GM12891 (cell line): ENCODE measurements around the gene NSD2.
A peak's percentile ranks its signal among the peaks of the same experiment; 100 is the strongest.
"Not testable (repeated sequence)": the region's sequence is repeated elsewhere in the genome, so short reads cannot be mapped to it uniquely, and the experiment has no call there.

Experiments
- DNase-seq: peaks from one replicate; pipeline ENCODE4 v3.0.0; 2011; ENCODE audit warnings: low spot score; ENCODE audit not compliant: insufficient read length
- FAIRE-seq: peaks from 2 replicates; lab custom pipeline; 2011; peaks lifted over from hg19 to GRCh38; lab: Jason Lieb, UNC
- PAX5 ChIP-seq: IDR thresholded peaks from 2 replicates; pipeline ENCODE4 v1.6.1; 2011; ENCODE audit warnings: low read length, moderate library complexity, mild to moderate bottlenecking; ENCODE audit not compliant: insufficient read depth, severe bottlenecking
- POLR2A ChIP-seq: IDR thresholded peaks from 2 replicates; pipeline ENCODE4 v1.6.1; 2011; ENCODE audit warnings: low read depth, low read length, control low read depth
- POLR2AphosphoS5 ChIP-seq: IDR thresholded peaks from 2 replicates; pipeline ENCODE4 v1.6.1; 2011; ENCODE audit warnings: low read depth, low read length, control low read depth
- POU2F2 ChIP-seq: IDR thresholded peaks from 2 replicates; pipeline ENCODE4 v1.6.1; 2011; ENCODE audit warnings: low read depth, mild to moderate bottlenecking, control low read depth, low read length, moderate library complexity
- SPI1 ChIP-seq: IDR thresholded peaks from 2 replicates; pipeline ENCODE4 v1.6.1; 2011; ENCODE audit warnings: low read depth, low read length, control low read depth
- TAF1 ChIP-seq: IDR thresholded peaks from 2 replicates; pipeline ENCODE4 v1.6.1; 2011; ENCODE audit warnings: low read depth, low read length, control low read depth

NSD2 gene

GRCh38 chr4:1841887-1842210 is 29.3 kb upstream of the NSD2 start:
- TF ChIP-seq POLR2AphosphoS5: no peak
- no peak for TF ChIP-seq POU2F2
- no peak for TF ChIP-seq SPI1
- TF ChIP-seq TAF1: no peak
- TF ChIP-seq PAX5: no peak
- no peak for TF ChIP-seq POLR2A
- no peak for FAIRE-seq
- no peak for DNase-seq

- TF ChIP-seq POLR2A (no peak), POU2F2 (no peak)
- no peak for DNase-seq
- FAIRE-seq: no peak
Observed at GRCh38 chr4:1842339-1842895, 28.8 kb upstream of the NSD2 start.

GRCh38 chr4:1842993-1843448 is 28.2 kb upstream of the NSD2 start:
- TF ChIP-seq PAX5 (no peak), POU2F2 (no peak), TAF1 (no peak), POLR2A (no peak), POLR2AphosphoS5 (no peak), SPI1 (no peak)
- DNase-seq (no peak), FAIRE-seq (no peak)

GRCh38 chr4:1843852-1844251 is 27.3 kb upstream of the NSD2 start:
- no peak for FAIRE-seq
- TF ChIP-seq PAX5: no peak
- no peak for TF ChIP-seq POLR2A
- TF ChIP-seq POLR2AphosphoS5: no peak
- no peak for TF ChIP-seq SPI1
- TF ChIP-seq POU2F2: no peak
- no peak for TF ChIP-seq TAF1
- no peak for DNase-seq

GRCh38 chr4:1844618-1845017 is 26.6 kb upstream of the NSD2 start:
- not testable (repeated sequence) for DNase-seq, FAIRE-seq

- TF ChIP-seq POLR2AphosphoS5 (no peak), PAX5 (peak; percentile 34), POU2F2 (no peak), POLR2A (no peak), SPI1 (no peak), TAF1 (no peak)
Observed at GRCh38 chr4:1846580-1846979, 24.6 kb upstream of the NSD2 start.

GRCh38 chr4:1850276-1850675 is 20.9 kb upstream of the NSD2 start:
- no peak for DNase-seq
- TF ChIP-seq POLR2A (no peak), POLR2AphosphoS5 (no peak), POU2F2 (no peak), TAF1 (no peak), PAX5 (no peak)
- FAIRE-seq: no peak

More at GRCh38 chr4:1846580-1846979, 24.6 kb upstream of the NSD2 start:
- FAIRE-seq: peak; percentile 59
- no peak for DNase-seq

- no peak for TF ChIP-seq POLR2AphosphoS5
- no peak for TF ChIP-seq TAF1
- TF ChIP-seq POLR2A: no peak
- no peak for TF ChIP-seq SPI1
- no peak for DNase-seq
- FAIRE-seq: no peak
Observed at GRCh38 chr4:1851160-1851559, 20.0 kb upstream of the NSD2 start.

GRCh38 chr4:1851575-1852410 is 19.4 kb upstream of the NSD2 start:
- TF ChIP-seq SPI1 (no peak), TAF1 (no peak)
- FAIRE-seq: no peak
- no peak for DNase-seq

- TF ChIP-seq POLR2AphosphoS5 (no peak), POLR2A (no peak), POU2F2 (no peak), PAX5 (no peak), TAF1 (no peak), SPI1 (no peak)
- FAIRE-seq (no peak), DNase-seq (no peak)
Observed at GRCh38 chr4:1852904-1853623, 18.1 kb upstream of the NSD2 start.
